SU-DHL-6 (cell line): Measurements from ENCODE around the gene RNF113A.
"Not testable (repeated sequence)": the region's sequence is repeated elsewhere in the genome, so short reads cannot be mapped to it uniquely, and the experiment has no call there.

ENCODE experiments used
- H2AFZ ChIP-seq: fragments of 200-600 bp; sonication (generic); 2 replicates; pipeline ENCODE4 v1.6.1; 2014; ENCODE audit warnings: low read depth, mild to moderate bottlenecking, moderate library complexity, mixed read lengths, antibody characterized with exemption, low read length; ENCODE audit not compliant: severe bottlenecking
- H3F3A ChIP-seq: fragments of 200-600 bp; shearing (Covaris generic); 2 replicates; pipeline ENCODE4 v1.6.0; 2016; ENCODE audit warnings: antibody characterized with exemption, mild to moderate bottlenecking; ENCODE audit not compliant: insufficient read depth
- H3K27ac ChIP-seq: fragments of 200-600 bp; sonication (generic); 2 replicates; pipeline ENCODE4 v1.5.1; 2016; ENCODE audit warnings: low read depth, mild to moderate bottlenecking, low read length, moderate library complexity, mixed read lengths
- H3K27me3 ChIP-seq: fragments of 200-600 bp; sonication (generic), shearing (Covaris generic); 2 replicates; pipeline ENCODE4 v1.6.0; 2014; ENCODE audit warnings: mild to moderate bottlenecking, low read length
- H3K36me3 ChIP-seq: fragments of 200-600 bp; sonication (generic); 2 replicates; pipeline ENCODE4 v1.6.1; 2014; ENCODE audit warnings: mild to moderate bottlenecking, low read length, mixed read lengths
- H3K4me2 ChIP-seq: fragments of 300-600, 200-600 bp; shearing (Covaris generic), sonication (generic); 2 replicates; pipeline ENCODE4 v1.6.0; 2014; ENCODE audit warnings: low read length, low read depth, mild to moderate bottlenecking; ENCODE audit not compliant: poor library complexity, severe bottlenecking
- H3K4me3 ChIP-seq: fragments of 200-600 bp; sonication (generic); 2 replicates; pipeline ENCODE4 v1.5.1; 2014; ENCODE audit warnings: antibody characterized with exemption, low read length, mild to moderate bottlenecking, mixed read lengths; ENCODE audit not compliant: insufficient read depth, poor library complexity, severe bottlenecking
- H3K79me2 ChIP-seq: fragments of 200-600 bp; sonication (generic); 2 replicates; pipeline ENCODE4 v1.6.1; 2014; ENCODE audit warnings: mild to moderate bottlenecking, low read length, moderate library complexity; ENCODE audit not compliant: insufficient read depth
- H3K9ac ChIP-seq: fragments of 200-600 bp; sonication (generic); 2 replicates; pipeline ENCODE4 v1.7.0; 2014; ENCODE audit warnings: mild to moderate bottlenecking, low read length
- H3K9me2 ChIP-seq: fragments of 200-600 bp; sonication (generic); replicated peaks from 2 replicates; pipeline ENCODE4 v1.6.1; 2014; ENCODE audit warnings: low read length; ENCODE audit not compliant: insufficient read depth
- H3K9me3 ChIP-seq: fragments of 200-600 bp; sonication (generic); 2 replicates; pipeline ENCODE4 v1.6.1; 2014; ENCODE audit warnings: low read length, mixed read lengths; ENCODE audit not compliant: insufficient read depth
- H4K20me1 ChIP-seq: fragments of 200-600 bp; sonication (generic); 2 replicates; pipeline ENCODE4 v1.6.1; 2014; ENCODE audit warnings: low read depth, mild to moderate bottlenecking, antibody characterized with exemption, low read length, moderate library complexity, mixed read lengths
- CTCF ChIP-seq: fragments of 200-600 bp; sonication (generic); IDR thresholded peaks from one replicate; pipeline ENCODE4 v1.5.1; 2017; ENCODE audit warnings: antibody characterized with exemption, mild to moderate bottlenecking, low read length, moderate library complexity; ENCODE audit not compliant: insufficient read depth, poor library complexity, severe bottlenecking
- EZH2phosphoT487 ChIP-seq: fragments of 200-600 bp; sonication (generic), shearing (Covaris generic); conservative IDR thresholded peaks from 2 replicates; pipeline ENCODE4 v1.6.1; 2018; ENCODE audit warnings: mild to moderate bottlenecking, antibody characterized with exemption, low read length, moderate library complexity, mixed read lengths

Gene RNF113A

GRCh38 chrX:119890626-119891025 lies 19.1 kb upstream of the RNF113A start:
- not testable (repeated sequence) for H3K36me3 ChIP-seq, H3K4me3 ChIP-seq, H3K4me2 ChIP-seq, H3K9me2 ChIP-seq, H3F3A ChIP-seq, H2AFZ ChIP-seq, H3K79me2 ChIP-seq, H3K27ac ChIP-seq, H3K9ac ChIP-seq, H3K27me3 ChIP-seq, H4K20me1 ChIP-seq, H3K9me3 ChIP-seq

- no peaks in the 10 kb centered on the region for H3K27me3 ChIP-seq
- TF ChIP-seq CTCF (peak; percentile 38), EZH2phosphoT487 (no peak)
- no peaks in the 10 kb centered on the region for H3K9me3 ChIP-seq
- H3K4me3 ChIP-seq: no peak overlapping the region
- H3F3A ChIP-seq: no peaks in the 10 kb centered on the region
- peak overlapping the region; percentile 17 for H3K4me2 ChIP-seq
- no peak overlapping the region for H3K27ac ChIP-seq
- no peak overlapping the region for H2AFZ ChIP-seq
- no peaks in the 10 kb centered on the region for H3K79me2 ChIP-seq
- no peaks in the 10 kb centered on the region for H3K9me2 ChIP-seq
- H4K20me1 ChIP-seq: no peaks in the 10 kb centered on the region
- H3K9ac ChIP-seq: no peak overlapping the region
- no peaks in the 10 kb centered on the region for H3K36me3 ChIP-seq
Measured at GRCh38 chrX:119887721-119888425, 16.3 kb upstream of the RNF113A start.

DNA sequence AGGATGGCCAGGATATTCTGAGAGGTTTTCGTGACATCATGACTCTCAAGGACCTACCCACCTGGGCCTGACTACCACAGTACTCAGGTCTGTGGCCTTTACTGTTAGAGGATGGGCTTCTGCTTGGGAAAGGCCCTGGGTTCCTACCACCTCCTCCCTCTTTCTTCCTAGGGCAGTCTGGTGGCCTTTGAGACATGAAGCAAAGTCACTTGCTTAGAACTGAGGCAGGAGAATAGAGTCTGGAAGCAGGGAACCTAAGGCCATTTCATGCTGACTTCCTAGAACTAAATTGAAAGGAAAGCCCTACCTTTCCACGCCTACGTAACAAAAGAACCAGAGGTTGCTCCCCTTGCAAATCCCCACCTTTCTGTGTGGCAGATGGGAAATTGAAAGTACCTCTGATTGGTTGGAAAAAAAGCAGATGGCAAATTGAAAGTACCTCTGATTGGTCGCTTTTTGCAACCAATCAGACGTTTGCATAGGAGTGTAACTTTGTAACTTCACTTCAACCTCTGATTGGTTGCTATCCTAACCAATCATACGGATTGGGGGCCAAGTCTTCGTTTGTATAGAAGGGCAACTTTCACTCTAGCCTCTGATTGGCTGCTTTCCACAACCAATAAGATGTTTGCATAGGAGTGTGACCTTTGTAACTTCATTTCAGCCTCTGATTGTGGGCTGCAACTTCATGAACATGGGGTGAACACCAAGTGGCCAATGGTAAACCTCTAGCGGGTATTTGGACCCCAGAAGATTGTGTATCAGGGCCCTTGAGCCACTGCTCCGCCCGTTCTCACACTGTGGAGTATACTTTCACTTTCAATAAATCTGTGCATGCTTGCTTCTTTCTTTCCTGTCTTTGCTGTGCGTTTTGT lies 14.3 kb upstream of the RNF113A start:
- H3K4me2 ChIP-seq: no peak overlapping the region
- no peak overlapping the region for H3K9ac ChIP-seq
- no peaks in the 10 kb centered on the region for H3K27me3 ChIP-seq
- no peak overlapping the region for H3K27ac ChIP-seq
- H3K9me2 ChIP-seq: no peaks in the 10 kb centered on the region
- TF ChIP-seq CTCF: no peak
- TF ChIP-seq EZH2phosphoT487: no peak
- no peak overlapping the region for H3K4me3 ChIP-seq
- H3F3A ChIP-seq: no peaks in the 10 kb centered on the region
- H3K36me3 ChIP-seq: no peaks in the 10 kb centered on the region
- H2AFZ ChIP-seq: no peak overlapping the region
- no peaks in the 10 kb centered on the region for H3K9me3 ChIP-seq
- no peaks in the 10 kb centered on the region for H4K20me1 ChIP-seq
- H3K79me2 ChIP-seq: no peaks in the 10 kb centered on the region
